HepG2 (cell line): ENCODE measurements around the gene ALDH3B1. TPM values are rescaled to one million over a fixed set of nuclear protein-coding genes. Genes with fewer than 3 reads are reported as not detected.

Source experiments
- ARNTL ChIP-seq: sonication (generic); formaldehyde crosslinking; IDR thresholded peaks from 2 replicates; pipeline ENCODE4 v1.4.0; 2020; ENCODE audit warnings: mild to moderate bottlenecking, missing genetic modification reagents
- CBX1 ChIP-seq: IDR thresholded peaks from one replicate; pipeline ENCODE4 v1.6.1; 2016; ENCODE audit warnings: antibody characterized with exemption, low read depth
- CERS6 ChIP-seq: sonication (generic); formaldehyde crosslinking; IDR thresholded peaks from 2 replicates; pipeline ENCODE4 v1.5.0; 2020; ENCODE audit warnings: missing genetic modification reagents
- GABPB1 ChIP-seq: IDR thresholded peaks from 2 replicates; pipeline ENCODE4 v1.6.1; 2016; ENCODE audit warnings: mild to moderate bottlenecking, missing genetic modification reagents, moderate library complexity, missing compliant biosample characterization
- HMGXB4 ChIP-seq, 2 experiments: sonication (generic) in 1 of 2; formaldehyde crosslinking in 1 of 2; IDR thresholded peaks; 2 replicates each; pipeline versions ENCODE4 v1.4.0 to v1.6.1; 2018 to 2020; ENCODE audit warnings: missing genetic modification reagents in 2 of 2, borderline replicate concordance in 1 of 2, low read depth in 1 of 2, mild to moderate bottlenecking in 1 of 2, missing biosample characterization in 1 of 2
- HNRNPH1 ChIP-seq: fragments of 200-400 bp; formaldehyde crosslinking; optimal IDR thresholded peaks from 2 replicates; pipeline ENCODE3; 2017; ENCODE audit warnings: mild to moderate bottlenecking, low read depth, low read length
- MAFK ChIP-seq, 2 experiments: IDR thresholded peaks in 1 of 2; conservative IDR thresholded peaks in 1 of 2; 2 replicates each; pipeline ENCODE4 v1.6.1; 2011; ENCODE audit warnings: improper control_type of control experiment in 2 of 2, low read length in 2 of 2
- MTF1 ChIP-seq: sonication (generic); formaldehyde crosslinking; IDR thresholded peaks from 2 replicates; pipeline ENCODE4 v1.5.0; 2020; ENCODE audit warnings: missing genetic modification reagents
- NFE2L1 ChIP-seq: sonication (generic); formaldehyde crosslinking; IDR thresholded peaks from 2 replicates; pipeline ENCODE4 v1.4.0; 2020; ENCODE audit warnings: missing genetic modification reagents, mild to moderate bottlenecking, borderline replicate concordance
- SP2 ChIP-seq: sonication (generic); formaldehyde crosslinking; IDR thresholded peaks from 2 replicates; pipeline ENCODE4 v1.5.1; 2020; ENCODE audit warnings: mild to moderate bottlenecking, missing genetic modification reagents
- STAT5B ChIP-seq: sonication (generic); formaldehyde crosslinking; IDR thresholded peaks from 2 replicates; pipeline ENCODE4 v1.4.0; 2020; ENCODE audit warnings: missing genetic modification reagents
- TBX2 ChIP-seq: sonication (generic); formaldehyde crosslinking; IDR thresholded peaks from 2 replicates; pipeline ENCODE4 v1.5.0; 2020; ENCODE audit warnings: missing genetic modification reagents, mild to moderate bottlenecking, borderline replicate concordance
- ZBTB1 ChIP-seq: sonication (generic); formaldehyde crosslinking; IDR thresholded peaks from 2 replicates; pipeline ENCODE4 v1.4.0; 2020; ENCODE audit warnings: missing genetic modification reagents, borderline replicate concordance
- ZFP62 ChIP-seq: sonication (generic); formaldehyde crosslinking; IDR thresholded peaks from 2 replicates; pipeline ENCODE4 v1.4.0; 2020; ENCODE audit warnings: missing genetic modification reagents
- ZFP82 ChIP-seq: sonication (generic); formaldehyde crosslinking; IDR thresholded peaks from 2 replicates; pipeline ENCODE4 v1.5.1; 2020; ENCODE audit warnings: mild to moderate bottlenecking, missing genetic modification reagents, borderline replicate concordance
- ZFY ChIP-seq: sonication (generic); formaldehyde crosslinking; IDR thresholded peaks from 2 replicates; pipeline ENCODE4 v1.4.0; 2020; ENCODE audit warnings: missing genetic modification reagents
- ZNF180 ChIP-seq: sonication (generic); formaldehyde crosslinking; IDR thresholded peaks from 2 replicates; pipeline ENCODE4 v1.4.0; 2020; ENCODE audit warnings: low read depth, missing genetic modification reagents, borderline replicate concordance
- ZNF224 ChIP-seq: sonication (generic); formaldehyde crosslinking; IDR thresholded peaks from 2 replicates; pipeline ENCODE4 v1.5.0; 2020; ENCODE audit warnings: mild to moderate bottlenecking, missing genetic modification reagents
- ZNF646 ChIP-seq: sonication (generic); formaldehyde crosslinking; IDR thresholded peaks from 2 replicates; pipeline ENCODE4 v1.9.0; 2021; ENCODE audit warnings: mild to moderate bottlenecking, missing genetic modification reagents
- polyA plus RNA-seq, 8 experiments: library from polyadenylated mRNA; depleted of rRNA in 3 of 8; stranded (reverse) in 7 of 8; unstranded in 1 of 8; fragments of >200 nt; fragmentation: Illumina TruSeq in 4 of 8; extraction: Trizol in 4 of 8; gene quantifications; 2 replicates each; pipeline versions ENCODE4 v1.2.1 to v1.2.3, GENCODE V29; 2011 to 2016; ENCODE audit warnings: low read depth in 4 of 8, missing spikeins in 1 of 8, mixed read lengths in 1 of 8; ENCODE audit not compliant: insufficient read depth in 1 of 8
- total RNA-seq, 5 experiments: library from RNA; depleted of rRNA; stranded (reverse); fragments of >200 nt; fragmentation: Illumina TruSeq; extraction: Trizol; gene quantifications; 2 replicates each; pipeline ENCODE4 v1.2.3, GENCODE V29; 2016; ENCODE audit warnings: low read depth in 1 of 5

ALDH3B1 gene
- total and polyA plus RNA-seq, 2 of the 13 experiments (the other 11 are each of a cell fraction or from before 2014, with no cell fraction given): 4.0 to 6.7 TPM

- TF ChIP-seq SP2 (CRISPR knock-in tag) (no peak), ZNF646 (CRISPR knock-in tag) (no peak), ZNF224 (CRISPR knock-in tag) (no peak), CBX1 (peak; percentile 55), HMGXB4 (CRISPR knock-in tag; IDR thresholded peaks at IDR 0.05; ENCODE audit: borderline replicate concordance in 1 of 2, low read depth in 1 of 2) (peak in 1 of 2 experiments; percentile 60; a peak in 2 of 4 replicates), HNRNPH1 (no peak), ZNF180 (no peak), STAT5B (CRISPR knock-in tag) (no peak), MTF1 (CRISPR knock-in tag) (no peak), CERS6 (CRISPR knock-in tag) (no peak), ZFP62 (CRISPR knock-in tag) (no peak), TBX2 (no peak; the same call in 1 of the 2 replicates), ZFY (CRISPR knock-in tag) (peak; percentile 64), ARNTL (CRISPR knock-in tag) (peak; percentile 96), ZFP82 (CRISPR knock-in tag) (no peak), NFE2L1 (CRISPR knock-in tag) (no peak), ZBTB1 (CRISPR knock-in tag) (no peak), MAFK (conservative IDR thresholded peaks at IDR 0.05 in 1 of 2, IDR thresholded peaks at IDR 0.05 in 1 of 2; ENCODE audit: low read length in 2 of 2) (no peak), GABPB1 (peak; percentile 73; the same call in 1 of the 2 replicates)
Observed at GRCh38 chr11:68003846-68004550, 6.1 kb upstream of the ALDH3B1 start, which contains the start of gene UNC93B1 (continued).
